GM12892 (cell line): Measurements from ENCODE around the gene INSL3.

ENCODE experiments used
- POLR2A ChIP-seq: IDR thresholded peaks from 2 replicates; pipeline ENCODE4 v1.6.1; 2011; ENCODE audit warnings: low read depth, low read length, control low read depth
- POLR2AphosphoS5 ChIP-seq: IDR thresholded peaks from 2 replicates; pipeline ENCODE4 v1.6.1; 2011; ENCODE audit warnings: low read depth, low read length, control low read depth
- TAF1 ChIP-seq: IDR thresholded peaks from 2 replicates; pipeline ENCODE4 v1.6.1; 2011; ENCODE audit warnings: low read depth, mild to moderate bottlenecking, control low read depth, low read length, borderline replicate concordance

DNA sequence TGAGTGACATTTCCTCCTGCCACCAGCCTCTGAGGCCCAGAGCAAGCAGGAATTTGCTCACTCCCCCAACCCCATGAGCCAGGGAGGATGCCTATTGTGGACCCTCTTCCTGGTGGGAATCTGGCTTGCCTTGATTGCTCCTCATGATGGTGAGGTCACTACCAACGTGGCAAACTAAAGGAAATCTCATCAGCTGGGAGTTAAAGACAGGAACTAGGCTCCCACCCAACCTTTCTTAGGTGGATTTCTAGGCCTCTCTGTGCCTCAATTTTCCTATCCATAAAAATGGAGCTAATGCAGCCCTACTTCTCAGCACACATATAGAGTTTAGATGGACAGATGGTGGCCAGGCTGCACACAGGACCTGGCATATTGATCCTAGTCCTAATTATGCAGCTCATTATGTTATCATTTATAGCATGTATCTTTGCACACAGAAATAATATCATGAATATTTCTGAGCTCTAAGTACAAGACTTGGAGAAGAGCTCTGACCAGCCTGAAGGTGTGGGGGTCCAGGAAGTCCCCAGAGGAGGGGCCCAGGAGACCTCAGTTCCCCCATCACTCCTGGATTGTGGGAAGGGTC, 24.4 kb downstream of the INSL3 start:
- TF ChIP-seq POLR2A (no peak), POLR2AphosphoS5 (no peak), TAF1 (no peak)
